HG02588 (cell line): ENCODE measurements around the gene PSKH1.
A peak's percentile ranks its signal among the peaks of the same experiment; 100 is the strongest.
"Not testable (repeated sequence)": the region's sequence is repeated elsewhere in the genome, so short reads cannot be mapped to it uniquely, and the experiment has no call there.

Experiments used
- ATAC-seq: cut with Tn5 transposase; IDR thresholded peaks from one replicate; pipeline ENCODE4 v1.9.1; 2021; ENCODE audit warnings: mild to moderate bottlenecking, moderate library complexity; ENCODE audit not compliant: unreplicated experiment

Gene PSKH1

GRCh38 chr16:67885976-67886375 is 7.1 kb upstream of the PSKH1 start:
- ATAC-seq, result no peak

DNA sequence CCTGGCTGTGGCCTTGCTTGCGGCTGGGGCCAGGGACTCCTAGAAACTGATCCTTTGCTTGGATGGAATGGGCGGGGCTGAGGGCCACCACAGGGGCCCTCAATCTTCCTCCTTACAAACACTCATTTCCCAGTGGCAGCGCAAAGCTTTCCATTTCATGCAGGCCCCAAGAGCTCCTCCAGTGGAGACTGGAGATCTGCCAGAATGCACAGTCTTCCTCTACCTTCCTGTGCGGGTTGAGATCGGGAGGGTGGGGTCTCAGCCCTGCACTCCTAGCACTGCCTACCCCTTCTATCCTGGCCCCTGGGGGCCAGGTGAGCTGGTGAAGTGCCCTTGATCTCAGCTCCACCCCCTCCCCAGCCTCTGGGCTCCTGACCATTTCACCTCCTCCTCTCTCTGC is 6.7 kb upstream of the PSKH1 start:
- ATAC-seq, result no peak

DNA sequence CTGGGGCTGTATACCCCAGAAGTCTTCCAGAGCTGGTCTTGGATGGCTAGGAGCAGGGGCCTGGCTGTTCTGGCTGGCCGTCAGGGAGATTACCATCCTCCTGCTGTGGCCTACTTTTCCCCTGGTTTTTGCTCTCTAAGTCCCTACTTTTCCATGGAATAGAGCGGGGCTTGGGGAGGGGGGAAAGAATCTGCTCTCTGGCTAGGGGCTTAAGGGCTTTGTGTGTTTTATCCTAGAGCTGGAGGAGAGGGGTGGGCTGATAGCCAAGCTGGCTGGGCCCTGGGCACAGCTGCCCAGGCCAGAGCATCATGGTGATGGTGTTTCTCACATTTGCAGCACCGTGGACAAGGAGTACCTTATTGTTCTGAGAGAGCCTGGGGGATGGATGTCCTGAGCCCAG is 4.7 kb upstream of the PSKH1 start:
- ATAC-seq, result no peak

DNA sequence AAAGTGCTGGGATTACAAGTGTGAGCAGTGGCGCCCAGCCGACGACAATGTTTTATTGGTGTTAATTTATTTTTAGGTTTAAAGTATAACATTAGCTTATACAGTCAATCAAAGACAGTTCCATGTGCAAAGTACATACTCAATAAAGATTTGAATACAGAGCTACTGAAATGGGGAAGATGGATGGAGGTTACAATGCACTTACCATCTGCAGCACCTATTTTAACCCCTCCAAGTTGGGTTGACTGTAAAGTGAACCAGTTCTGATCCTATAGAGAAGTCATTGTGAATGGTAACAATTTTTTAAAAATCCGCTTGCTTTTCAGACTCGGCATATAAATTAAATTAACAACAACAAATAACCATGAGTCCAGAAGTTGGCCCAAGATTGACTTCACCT is 679 bp upstream of the PSKH1 start:
- no peak for ATAC-seq

DNA sequence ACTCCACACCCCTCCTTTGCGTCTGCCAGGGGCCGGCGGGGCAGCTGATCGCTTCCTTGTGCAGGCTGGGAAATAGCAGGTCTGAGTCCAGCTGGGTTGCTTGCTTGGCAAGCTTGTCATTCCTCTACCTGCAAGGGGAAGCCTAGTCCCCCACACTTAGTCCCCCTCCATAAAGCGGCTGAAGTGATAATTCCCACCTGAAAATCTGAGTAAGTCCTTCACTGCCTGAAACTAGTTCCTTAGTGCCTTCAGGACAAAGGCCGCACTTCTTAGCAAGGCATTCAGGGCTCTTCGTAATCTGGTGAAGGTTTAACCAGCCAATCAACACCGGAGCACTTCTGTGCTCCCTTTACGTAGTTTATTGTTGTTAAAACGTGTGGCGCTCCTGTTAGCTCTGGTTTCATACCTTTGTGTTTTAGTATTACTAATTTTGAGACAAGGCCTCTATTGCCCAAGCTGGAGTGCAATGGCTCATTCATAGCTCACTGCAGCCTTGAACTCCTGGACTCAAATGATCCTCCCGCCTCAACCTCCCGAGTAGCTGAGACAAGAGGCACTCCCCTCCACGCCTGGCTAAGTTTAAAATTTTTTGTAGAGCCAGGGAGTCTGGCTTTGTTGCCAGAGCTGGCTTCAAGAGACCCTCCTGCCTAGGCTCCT is 817 bp downstream of the PSKH1 start:
- peak; percentile 20 for ATAC-seq

GRCh38 chr16:67897231-67897630 is 4.2 kb downstream of the PSKH1 start:
- no peak for ATAC-seq

DNA sequence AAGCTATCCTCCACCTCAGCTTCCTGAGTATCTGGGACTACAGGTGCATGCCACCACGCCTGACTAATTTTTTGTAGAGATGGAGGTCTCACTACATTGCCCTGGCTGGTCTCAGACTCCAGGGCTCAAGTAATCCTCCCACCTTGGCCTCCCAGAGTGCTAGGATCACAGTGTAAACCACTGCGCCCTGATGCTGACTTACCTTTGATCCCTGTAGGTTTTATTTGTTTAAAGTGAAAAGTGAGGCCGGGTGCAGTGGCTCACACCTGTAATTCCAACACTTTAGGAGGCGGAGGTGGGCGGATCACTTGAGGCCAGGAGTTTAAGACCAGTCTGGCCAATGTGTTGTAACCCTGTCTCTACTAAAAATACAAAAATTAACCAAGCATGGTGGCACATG is 8.7 kb downstream of the PSKH1 start:
- ATAC-seq, result no peak

- no peak for ATAC-seq
Measured at GRCh38 chr16:67902831-67903230, 9.8 kb downstream of the PSKH1 start.

- no peak for ATAC-seq
Measured at GRCh38 chr16:67907397-67908180, 14.5 kb downstream of the PSKH1 start.

DNA sequence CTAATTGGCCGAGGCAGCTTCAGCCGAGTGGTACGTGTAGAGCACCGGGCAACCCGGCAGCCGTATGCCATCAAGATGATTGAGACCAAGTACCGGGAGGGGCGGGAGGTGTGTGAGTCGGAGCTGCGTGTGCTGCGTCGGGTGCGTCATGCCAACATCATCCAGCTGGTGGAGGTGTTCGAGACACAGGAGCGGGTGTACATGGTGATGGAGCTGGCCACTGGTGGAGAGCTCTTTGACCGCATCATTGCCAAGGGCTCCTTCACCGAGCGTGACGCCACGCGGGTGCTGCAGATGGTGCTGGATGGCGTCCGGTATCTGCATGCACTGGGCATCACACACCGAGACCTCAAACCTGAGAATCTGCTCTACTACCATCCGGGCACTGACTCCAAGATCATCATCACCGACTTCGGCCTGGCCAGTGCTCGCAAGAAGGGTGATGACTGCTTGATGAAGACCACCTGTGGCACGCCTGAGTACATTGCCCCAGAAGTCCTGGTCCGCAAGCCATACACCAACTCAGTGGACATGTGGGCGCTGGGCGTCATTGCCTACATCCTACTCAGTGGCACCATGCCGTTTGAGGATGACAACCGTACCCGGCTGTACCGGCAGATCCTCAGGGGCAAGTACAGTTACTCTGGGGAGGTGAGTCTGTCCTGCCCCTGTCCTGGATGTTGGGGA is 16.1 kb downstream of the PSKH1 start:
- no peak for ATAC-seq

DNA sequence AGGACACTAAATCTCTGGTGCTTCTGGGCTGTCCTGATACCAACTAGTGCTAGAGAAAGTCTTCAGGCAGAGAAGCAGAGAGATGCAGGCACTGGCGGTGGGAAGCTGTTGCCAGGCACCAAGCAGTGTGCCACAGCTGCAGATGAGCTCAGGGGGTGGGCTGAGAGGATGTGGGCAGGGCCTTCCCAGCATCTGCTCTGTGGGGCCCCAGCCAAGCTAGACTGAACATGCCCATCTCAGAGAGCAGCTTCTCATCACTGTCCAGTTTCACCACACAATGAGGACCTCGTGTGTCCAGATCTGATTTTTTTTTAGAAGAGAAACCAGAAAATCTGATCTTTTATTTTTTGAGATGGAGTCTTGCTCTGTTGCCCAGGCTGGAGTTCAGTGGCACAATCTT is 17.1 kb downstream of the PSKH1 start:
- no peak for ATAC-seq

DNA sequence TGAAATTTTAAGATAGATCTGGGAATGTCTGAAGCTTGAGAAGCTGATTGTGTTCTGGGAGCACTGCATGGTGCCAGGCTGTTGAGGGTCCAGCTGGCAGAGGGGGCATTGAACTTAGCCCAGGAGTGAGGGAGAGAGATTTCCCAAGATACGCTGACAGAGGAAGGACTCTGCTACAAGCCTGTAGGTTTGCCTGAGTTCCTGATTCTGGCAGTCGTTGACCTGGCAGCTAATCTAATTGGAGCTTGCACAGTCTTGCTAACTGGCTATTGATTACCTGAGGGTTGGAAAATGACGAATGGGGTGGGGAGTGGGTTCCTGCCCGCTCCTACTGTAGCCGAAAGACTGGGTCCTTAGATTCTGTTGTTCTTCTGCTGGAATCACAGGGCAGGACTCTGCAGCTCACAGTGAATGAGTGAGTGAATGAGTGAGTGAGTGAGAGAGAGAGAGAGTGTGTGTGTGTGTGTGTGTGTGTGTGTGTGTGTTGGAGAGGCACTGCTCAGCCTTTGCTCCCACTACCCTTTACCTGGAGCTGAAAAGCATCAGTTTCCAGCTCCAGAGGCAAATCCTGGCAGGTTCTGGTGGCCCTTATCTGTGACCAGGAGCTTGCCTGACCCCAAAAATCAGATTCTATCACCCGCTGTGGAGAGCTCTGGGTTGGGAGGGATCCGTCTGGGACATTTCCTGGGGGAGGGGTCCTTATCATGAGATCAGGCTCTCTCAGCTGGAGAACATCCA is 21.9 kb downstream of the PSKH1 start:
- ATAC-seq, result no peak

GRCh38 chr16:67915496-67915769 is 22.4 kb downstream of the PSKH1 start:
- ATAC-seq, result not testable (repeated sequence)

DNA sequence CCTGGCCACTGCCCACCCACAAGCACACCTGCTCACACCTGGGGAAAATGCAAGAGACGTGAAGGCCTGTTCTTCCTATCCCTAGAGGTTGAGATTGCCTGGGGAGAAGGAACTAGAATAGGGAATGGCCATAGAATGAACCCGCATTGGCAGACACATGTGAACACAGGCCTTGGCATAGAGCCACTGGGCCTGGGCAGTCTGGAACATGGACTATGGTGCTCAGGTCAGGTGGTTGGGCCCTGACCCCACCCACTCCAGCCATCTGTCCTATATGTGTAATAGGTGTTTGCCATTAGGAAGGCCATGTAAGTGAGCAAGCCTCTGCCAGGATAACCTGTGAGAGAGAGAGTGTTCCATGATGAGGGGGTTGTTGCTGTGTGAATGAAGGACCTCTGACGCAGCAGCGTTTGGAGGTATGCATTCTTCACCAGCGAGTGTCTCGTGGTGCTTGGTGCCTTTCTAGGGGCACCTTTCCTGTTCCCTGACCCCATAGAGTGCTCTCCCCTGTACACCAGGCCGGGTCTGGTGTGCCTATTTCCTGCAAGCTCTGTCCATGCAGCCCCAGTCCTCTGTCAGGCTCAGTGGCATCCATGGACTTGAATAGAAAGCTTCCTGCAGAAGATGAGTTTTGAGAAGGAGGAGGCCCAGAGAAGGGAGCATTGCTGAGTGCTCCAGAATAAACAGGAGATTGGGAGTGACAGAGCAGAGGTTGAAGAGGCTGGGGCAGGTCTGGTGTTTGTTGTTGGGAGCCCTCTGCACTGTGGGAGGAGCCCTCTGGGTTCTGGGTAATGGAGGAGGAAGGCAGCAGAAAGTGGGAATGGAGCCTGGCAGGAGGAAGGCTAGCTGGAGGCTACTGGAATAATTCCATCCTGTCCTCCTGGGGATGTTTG is 23.0 kb downstream of the PSKH1 start:
- no peak for ATAC-seq

- ATAC-seq, result no peak
Measured at GRCh38 chr16:67917140-67917851, 24.2 kb downstream of the PSKH1 start.

- ATAC-seq, result no peak
Measured at GRCh38 chr16:67917852-67918236, 24.8 kb downstream of the PSKH1 start.

DNA sequence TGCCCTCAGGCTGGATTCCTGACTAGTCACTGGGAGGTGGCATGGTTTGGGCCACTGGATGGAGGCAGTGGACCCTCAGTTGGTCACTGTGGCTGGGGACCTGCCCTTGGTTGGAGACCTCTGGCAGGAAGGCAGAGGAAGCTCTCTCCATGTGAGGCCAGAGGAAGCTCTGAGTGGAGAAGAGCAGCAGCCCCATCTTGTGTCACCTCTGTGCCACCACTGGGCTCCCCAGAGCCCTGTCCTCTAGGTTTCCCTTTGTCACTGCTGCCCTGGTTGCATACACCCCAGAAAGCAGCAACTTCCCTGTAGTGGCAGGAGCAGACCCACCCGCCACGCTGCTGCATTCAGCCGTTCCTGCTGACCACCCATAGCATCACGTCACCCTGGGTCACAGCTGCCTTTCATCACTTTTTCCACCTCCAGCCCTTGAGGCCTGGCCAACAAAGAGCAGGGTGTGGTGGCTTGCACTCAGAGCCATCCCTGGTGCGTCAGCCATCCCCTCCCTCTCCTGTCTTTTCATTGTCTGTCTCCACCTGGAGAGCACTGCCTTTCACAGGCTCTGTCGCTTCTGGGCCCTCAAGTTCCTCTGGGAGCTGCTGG is 26.7 kb downstream of the PSKH1 start:
- ATAC-seq, result no peak

DNA sequence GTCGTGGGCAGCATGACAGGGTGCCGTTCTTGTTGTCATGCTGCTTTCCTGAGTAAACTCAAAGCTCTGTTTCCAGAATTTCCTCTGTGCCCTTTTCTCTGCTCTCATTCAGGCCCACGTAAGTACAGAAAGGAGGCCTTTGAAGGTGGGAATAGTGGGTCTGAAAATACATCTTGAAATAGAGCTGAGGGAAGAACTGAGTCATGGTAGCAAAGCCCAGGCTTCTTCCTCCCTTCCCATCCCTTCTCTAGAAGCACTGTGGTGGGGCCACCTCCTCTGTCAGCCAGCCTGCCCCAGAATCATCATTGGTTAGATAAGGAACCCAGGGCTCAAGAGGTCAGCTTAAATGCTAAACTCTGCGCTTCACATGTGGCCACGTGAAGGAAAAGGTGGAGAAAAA is 29.2 kb downstream of the PSKH1 start:
- ATAC-seq, result no peak

DNA sequence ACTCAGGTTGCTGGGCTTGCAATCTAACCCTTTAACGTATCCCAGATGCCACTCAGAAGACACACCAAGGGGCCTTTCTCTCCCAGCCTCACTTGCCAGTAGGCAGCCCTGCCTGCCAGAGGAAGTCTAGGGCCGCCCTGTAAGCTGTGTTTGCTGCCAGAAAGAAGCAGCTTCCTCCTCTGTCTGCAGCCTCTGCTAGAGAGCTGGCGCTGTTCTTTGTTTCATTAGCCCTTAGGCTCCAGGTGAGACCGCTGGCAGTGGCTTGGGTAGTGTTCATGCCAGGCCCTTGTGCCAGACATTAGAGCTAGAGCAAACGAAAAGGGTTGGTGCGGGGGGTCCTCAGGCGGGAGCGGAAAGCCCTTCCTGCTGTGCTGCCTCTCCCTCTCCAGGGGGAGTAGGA is 29.7 kb downstream of the PSKH1 start:
- ATAC-seq, result no peak
